K562 (cell line): ENCODE data around the gene PRICKLE3. TPM values are rescaled to one million over a fixed set of nuclear protein-coding genes. Genes with fewer than 3 reads are reported as not detected.

Source experiments
- ATAC-seq: fragments of 200-7000 bp; cut with Tn5 transposase; 3 replicates; pipeline ENCODE4 v1.9.1; 2020; ENCODE audit warnings: moderate library complexity
- BruUV-seq: library from RNA; stranded (reverse); fragments of 400-500 nt; replicated peaks from 2 replicates; lab custom pipeline; 2021; lab: Mats Ljungman, UMichigan
- CTCF ChIA-PET: fragments of 300-600 bp; formaldehyde crosslinking; extraction: SDS; loops from one replicate; lab custom pipeline; 2021; ENCODE audit warnings: low intra/inter-chr PET ratio; lab: Yijun Ruan, JAX
- POLR2A ChIA-PET: fragments of 300-600, 350-650 bp; sonication (Branson Sonifier 250); formaldehyde crosslinking; extraction: SDS; loops from one replicate; lab custom pipeline; 2021; ENCODE audit warnings: antibody characterized with exemption, inconsistent platforms; lab: Yijun Ruan, JAX
- DNase-seq, 4 experiments: peaks; one replicate each; pipeline versions ENCODE4 v3.0.0 to v3.0.0-alpha.2; 2011 to 2018; ENCODE audit warnings: low spot score in 3 of 4, mixed read lengths in 3 of 4; ENCODE audit errors: extremely low read depth in 1 of 4
- FAIRE-seq: peaks from 2 replicates; lab custom pipeline; 2011; peaks lifted over from hg19 to GRCh38; lab: Jason Lieb, UNC
- H2AFZ ChIP-seq: 2 replicates; pipeline ENCODE4 v1.6.0; 2011; ENCODE audit warnings: low read depth, low read length, control low read depth, inconsistent platforms
- H3K27ac ChIP-seq: fragments of 200-600 bp; 3 replicates; pipeline ENCODE4 v1.8.0; 2011; ENCODE audit warnings: low read depth, mild to moderate bottlenecking, control low read depth, inconsistent platforms, low read length, moderate library complexity, mixed read lengths; ENCODE audit errors: extremely low read depth
- H3K27me3 ChIP-seq, 2 experiments: fragments of 300-600 bp in 1 of 2; 2 replicates in 1 of 2; 3 replicates in 1 of 2; pipeline versions ENCODE4 v1.6.0 to v1.8.0; 2011; ENCODE audit warnings: inconsistent platforms in 2 of 2, low read length in 2 of 2, mild to moderate bottlenecking in 1 of 2, mixed read lengths in 1 of 2, moderate library complexity in 1 of 2; ENCODE audit not compliant: control insufficient read depth in 2 of 2, insufficient read depth in 2 of 2
- H3K36me3 ChIP-seq: fragments of 300-600 bp; 3 replicates; pipeline ENCODE4 v1.8.0; 2011; ENCODE audit warnings: mild to moderate bottlenecking, low read length, inconsistent platforms; ENCODE audit not compliant: control insufficient read depth, insufficient read depth
- H3K4me1 ChIP-seq, 2 experiments: fragments of 200-600 bp in 1 of 2; replicated peaks in 1 of 2; 2 replicates in 1 of 2; 3 replicates in 1 of 2; pipeline versions ENCODE4 v1.5.1 to v1.8.0; 2011; ENCODE audit warnings: inconsistent platforms in 2 of 2, low read length in 2 of 2, mild to moderate bottlenecking in 1 of 2, mixed read lengths in 1 of 2, moderate library complexity in 1 of 2; ENCODE audit not compliant: control insufficient read depth in 2 of 2, insufficient read depth in 2 of 2
- H3K4me2 ChIP-seq: 2 replicates; pipeline ENCODE4 v1.6.1; 2011; ENCODE audit warnings: low read length, control low read depth, inconsistent platforms, mixed read lengths; ENCODE audit not compliant: insufficient read depth
- H3K4me3 ChIP-seq: fragments of 200-600 bp; sonication (generic), shearing (Covaris generic); 2 replicates; pipeline ENCODE4 v1.5.1; 2016; ENCODE audit warnings: control low read depth, inconsistent platforms
- H3K79me2 ChIP-seq: fragments of 200-600 bp; 3 replicates; pipeline ENCODE4 v1.8.0; 2011; ENCODE audit warnings: low read length, inconsistent platforms; ENCODE audit not compliant: control insufficient read depth, insufficient read depth
- H3K9ac ChIP-seq, 2 experiments: 2 replicates each; pipeline versions ENCODE4 v1.6.0 to v1.6.1; 2011; ENCODE audit warnings: low read depth in 2 of 2, low read length in 2 of 2, control low read depth in 1 of 2, inconsistent platforms in 1 of 2, mild to moderate bottlenecking in 1 of 2, mixed read lengths in 1 of 2; ENCODE audit not compliant: insufficient read depth in 1 of 2
- H3K9me1 ChIP-seq: one replicate; pipeline ENCODE4 v1.6.0; 2011; ENCODE audit warnings: inconsistent platforms, mild to moderate bottlenecking, low read length, moderate library complexity; ENCODE audit not compliant: control insufficient read depth, insufficient read depth
- H3K9me3 ChIP-seq: replicated peaks from 2 replicates; pipeline ENCODE4 v1.5.1; 2011; ENCODE audit warnings: low read depth, low read length, inconsistent platforms; ENCODE audit not compliant: control insufficient read depth, insufficient read depth
- H4K20me1 ChIP-seq: replicated peaks from 2 replicates; pipeline ENCODE4 v1.6.1; 2011; ENCODE audit warnings: low read length, inconsistent platforms, mixed read lengths; ENCODE audit not compliant: control insufficient read depth, insufficient read depth
- ESRRB ChIP-seq: fragments of 250-450 bp; sonication (Bioruptor Pico); IDR thresholded peaks from 2 replicates; pipeline ENCODE4 v1.5.0; 2020; ENCODE audit warnings: mild to moderate bottlenecking, moderate library complexity, borderline replicate concordance
- HCFC1 ChIP-seq: IDR thresholded peaks from 2 replicates; pipeline ENCODE4 v1.6.1; 2012; ENCODE audit warnings: low read depth, low read length, improper control_type of control experiment
- HDGF ChIP-seq: fragments of 450-650 bp; IDR thresholded peaks from 2 replicates; pipeline ENCODE4 v1.6.1; 2016
- KAT8 ChIP-seq: fragments of 450-650 bp; IDR thresholded peaks from 2 replicates; pipeline ENCODE4 v1.6.1; 2016; ENCODE audit warnings: low read depth, mild to moderate bottlenecking
- MAFF ChIP-seq: IDR thresholded peaks from 2 replicates; pipeline ENCODE4 v1.6.1; 2012; ENCODE audit warnings: low read length, improper control_type of control experiment
- MXI1 ChIP-seq: IDR thresholded peaks from 2 replicates; pipeline ENCODE4 v1.6.1; 2011; ENCODE audit warnings: low read depth, mild to moderate bottlenecking, improper control_type of control experiment, low read length
- POU5F1 ChIP-seq: fragments of 150-350 bp; IDR thresholded peaks from 2 replicates; pipeline ENCODE4 v1.6.1; 2014; ENCODE audit warnings: borderline replicate concordance, low read length, low read depth, mild to moderate bottlenecking; ENCODE audit not compliant: partially characterized antibody
- PTBP1 ChIP-seq: fragments of 200-400 bp; formaldehyde crosslinking; IDR thresholded peaks from 2 replicates; pipeline ENCODE4 v1.6.1; 2017; ENCODE audit warnings: low read depth, low read length
- RBM25 ChIP-seq: fragments of 200-400 bp; formaldehyde crosslinking; IDR thresholded peaks from 2 replicates; pipeline ENCODE4 v1.6.1; 2018; ENCODE audit warnings: low read length, low read depth, moderate library complexity; ENCODE audit not compliant: severe bottlenecking
- SMAD1 ChIP-seq: fragments of 150-350 bp; IDR thresholded peaks from 2 replicates; pipeline ENCODE4 v1.6.1; 2014; ENCODE audit warnings: low read length, low read depth; ENCODE audit not compliant: partially characterized antibody
- SMARCA5 ChIP-seq: fragments of 450-650 bp; IDR thresholded peaks from 2 replicates; pipeline ENCODE4 v1.6.1; 2016
- SP1 ChIP-seq: sonication (generic); formaldehyde crosslinking; IDR thresholded peaks from 2 replicates; pipeline ENCODE4 v1.8.1; 2022; ENCODE audit warnings: mild to moderate bottlenecking, missing genetic modification reagents
- TEAD1 ChIP-seq, 2 experiments: fragments of 450-650 bp in 1 of 2; sonication (generic) in 1 of 2; formaldehyde crosslinking; IDR thresholded peaks; 2 replicates each; pipeline versions ENCODE4 v1.4.0 to v1.8.0; 2020 to 2022; ENCODE audit warnings: mild to moderate bottlenecking in 2 of 2, missing genetic modification reagents in 1 of 2
- TEAD4 ChIP-seq, 2 experiments: sonication (generic) in 1 of 2; formaldehyde crosslinking in 1 of 2; IDR thresholded peaks; 2 replicates each; pipeline versions ENCODE4 v1.6.1 to v1.8.0; 2012 to 2022; ENCODE audit warnings: borderline replicate concordance in 1 of 2, inconsistent platforms in 1 of 2, low read length in 1 of 2, mild to moderate bottlenecking in 1 of 2, missing genetic modification reagents in 1 of 2
- TRIM28 ChIP-seq: fragments of 450-650 bp; IDR thresholded peaks from 2 replicates; pipeline ENCODE4 v1.6.1; 2017
- ZEB2 ChIP-seq: fragments of 450-650 bp; IDR thresholded peaks from 2 replicates; pipeline ENCODE4 v1.6.1; 2016
- ZFP36 ChIP-seq: fragments of 150-350 bp; IDR thresholded peaks from 2 replicates; pipeline ENCODE4 v1.6.1; 2018; ENCODE audit warnings: low read length, low read depth; ENCODE audit not compliant: partially characterized antibody
- ZNF444 ChIP-seq: fragments of 250-450 bp; sonication (Bioruptor Pico); IDR thresholded peaks from 2 replicates; pipeline ENCODE4 v1.4.0; 2020; ENCODE audit warnings: mild to moderate bottlenecking, moderate library complexity
- ZNF695 ChIP-seq: fragments of 450-650 bp; formaldehyde crosslinking; IDR thresholded peaks from 2 replicates; pipeline ENCODE4 v1.4.0; 2020; ENCODE audit warnings: mild to moderate bottlenecking, moderate library complexity
- WGBS: fragments of 100-300 bp; shearing (Covaris generic); methylation state at CpG from one replicate; pipeline ENCODE4 v1.1.6; 2016; ENCODE audit warnings: low coverage, mixed read lengths; ENCODE audit not compliant: insufficient coverage; ENCODE audit errors: missing lambda C conversion rate; 5-methylcytosine and 5-hydroxymethylcytosine counted together
- in situ Hi-C: fragments of 300-500 bp; cut with MboI; formaldehyde crosslinking; loops from 4 replicates; pipeline ENCODE4 v1.15.0; 2018; ENCODE audit warnings: inconsistent platforms, mixed read lengths
- intact Hi-C: fragments of 100-400 bp; cut with micrococcal nuclease; formaldehyde crosslinking; loops from 2 replicates; pipeline ENCODE4 v1.14.2; 2022
- polyA plus RNA-seq, 8 experiments: library from polyadenylated mRNA; depleted of rRNA in 4 of 8; stranded (reverse) in 5 of 8; unstranded in 3 of 8; fragments of >200 nt; fragmentation: Nextera tagmentation in 2 of 8; fragmentation: Illumina TruSeq in 1 of 8; extraction: Ambion mirVana in 2 of 8; extraction: Trizol in 1 of 8; gene quantifications; 2 replicates each; pipeline versions ENCODE4 v1.2.1 to v1.2.3, GENCODE V29; 2011 to 2014; ENCODE audit warnings: inconsistent platforms in 1 of 8, missing spikeins in 1 of 8
- total RNA-seq, 7 experiments: library from RNA; depleted of rRNA in 6 of 7; stranded (reverse); fragments of >200 nt in 6 of 7; fragmentation: Illumina TruSeq in 2 of 7; extraction: Trizol in 2 of 7; gene quantifications; 2 replicates each; pipeline versions ENCODE4 v1.2.1 to v1.2.3, GENCODE V29; 2011 to 2021; ENCODE audit warnings: low replicate concordance in 1 of 7
- TF ChIP-seq, protein P1 (sequence below), 2 experiments: fragments of 150-350 bp in 1 of 2; IDR thresholded peaks; 2 replicates each; pipeline ENCODE4 v1.6.1; 2012 to 2016; ENCODE audit warnings: low read depth in 2 of 2, low read length in 2 of 2, mild to moderate bottlenecking in 1 of 2, moderate library complexity in 1 of 2
- TF ChIP-seq, protein P2 (sequence below): sonication (generic); formaldehyde crosslinking; IDR thresholded peaks from 2 replicates; pipeline ENCODE4 v1.9.0; 2022; ENCODE audit warnings: mild to moderate bottlenecking, missing genetic modification reagents
- TF ChIP-seq, protein P3 (sequence below): fragments of 250-450 bp; sonication (Bioruptor Pico); IDR thresholded peaks from 2 replicates; pipeline ENCODE4 v1.9.0; 2021; ENCODE audit warnings: mild to moderate bottlenecking

Gene PRICKLE3
- total and polyA plus RNA-seq, 9 of the 15 experiments (the other 6 are each of a cell fraction or from before 2014, with no cell fraction given), result 1.1 to 44.3 (median 14.0) TPM

DNA sequence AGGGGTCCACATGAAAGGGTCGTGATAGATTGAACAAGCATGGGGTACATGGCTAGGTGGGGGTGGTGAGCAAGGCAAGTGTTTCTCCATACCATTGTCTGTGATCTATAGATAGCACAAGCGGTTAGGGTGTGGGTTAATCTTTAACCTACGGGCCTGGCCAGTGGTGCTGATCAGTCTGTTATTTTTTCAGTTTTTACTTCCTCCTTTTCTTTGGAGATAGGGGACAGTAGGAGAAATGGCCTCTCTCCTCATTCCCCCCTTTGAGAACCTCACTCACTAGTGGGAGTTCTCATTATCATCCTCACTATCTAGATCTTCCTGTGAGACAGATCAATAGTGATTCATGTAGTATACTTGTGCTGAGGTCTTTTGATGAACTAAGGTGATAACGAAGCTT is 46.5 kb downstream of the PRICKLE3 start:
- no TSS peak for BruUV-seq
- TF ChIP-seq ZNF444 (CRISPR knock-in tag), result no peak
- TF ChIP-seq KAT8, result no peak
- TF ChIP-seq, protein P1, sequence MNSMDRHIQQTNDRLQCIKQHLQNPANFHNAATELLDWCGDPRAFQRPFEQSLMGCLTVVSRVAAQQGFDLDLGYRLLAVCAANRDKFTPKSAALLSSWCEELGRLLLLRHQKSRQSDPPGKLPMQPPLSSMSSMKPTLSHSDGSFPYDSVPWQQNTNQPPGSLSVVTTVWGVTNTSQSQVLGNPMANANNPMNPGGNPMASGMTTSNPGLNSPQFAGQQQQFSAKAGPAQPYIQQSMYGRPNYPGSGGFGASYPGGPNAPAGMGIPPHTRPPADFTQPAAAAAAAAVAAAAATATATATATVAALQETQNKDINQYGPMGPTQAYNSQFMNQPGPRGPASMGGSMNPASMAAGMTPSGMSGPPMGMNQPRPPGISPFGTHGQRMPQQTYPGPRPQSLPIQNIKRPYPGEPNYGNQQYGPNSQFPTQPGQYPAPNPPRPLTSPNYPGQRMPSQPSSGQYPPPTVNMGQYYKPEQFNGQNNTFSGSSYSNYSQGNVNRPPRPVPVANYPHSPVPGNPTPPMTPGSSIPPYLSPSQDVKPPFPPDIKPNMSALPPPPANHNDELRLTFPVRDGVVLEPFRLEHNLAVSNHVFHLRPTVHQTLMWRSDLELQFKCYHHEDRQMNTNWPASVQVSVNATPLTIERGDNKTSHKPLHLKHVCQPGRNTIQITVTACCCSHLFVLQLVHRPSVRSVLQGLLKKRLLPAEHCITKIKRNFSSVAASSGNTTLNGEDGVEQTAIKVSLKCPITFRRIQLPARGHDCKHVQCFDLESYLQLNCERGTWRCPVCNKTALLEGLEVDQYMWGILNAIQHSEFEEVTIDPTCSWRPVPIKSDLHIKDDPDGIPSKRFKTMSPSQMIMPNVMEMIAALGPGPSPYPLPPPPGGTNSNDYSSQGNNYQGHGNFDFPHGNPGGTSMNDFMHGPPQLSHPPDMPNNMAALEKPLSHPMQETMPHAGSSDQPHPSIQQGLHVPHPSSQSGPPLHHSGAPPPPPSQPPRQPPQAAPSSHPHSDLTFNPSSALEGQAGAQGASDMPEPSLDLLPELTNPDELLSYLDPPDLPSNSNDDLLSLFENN (IDR thresholded peaks at IDR 0.05; ENCODE audit: low read depth in 2 of 2, low read length in 2 of 2), result 0 out of 4 replicates have a peak, but pooled peaks of 1 of the 2 experiments have one; percentile 11
- TF ChIP-seq ZNF695, result no peak
- no peak for TF ChIP-seq SMAD1
- TF ChIP-seq TEAD1 (CRISPR knock-in tag; IDR thresholded peaks at IDR 0.05), result no peak
- TF ChIP-seq MXI1, result no peak
- TF ChIP-seq RBM25, result no peak
- TF ChIP-seq, protein P2, sequence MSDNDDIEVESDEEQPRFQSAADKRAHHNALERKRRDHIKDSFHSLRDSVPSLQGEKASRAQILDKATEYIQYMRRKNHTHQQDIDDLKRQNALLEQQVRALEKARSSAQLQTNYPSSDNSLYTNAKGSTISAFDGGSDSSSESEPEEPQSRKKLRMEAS (CRISPR knock-in tag), result no peak
- TF ChIP-seq, protein P3, sequence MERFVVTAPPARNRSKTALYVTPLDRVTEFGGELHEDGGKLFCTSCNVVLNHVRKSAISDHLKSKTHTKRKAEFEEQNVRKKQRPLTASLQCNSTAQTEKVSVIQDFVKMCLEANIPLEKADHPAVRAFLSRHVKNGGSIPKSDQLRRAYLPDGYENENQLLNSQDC (CRISPR knock-in tag), result no peak
- TF ChIP-seq PTBP1, result no peak
- TF ChIP-seq MAFF, result no peak
- peak; percentile 66; the same call in 1 of the 2 replicates for TF ChIP-seq ZEB2
- no peak for TF ChIP-seq SMARCA5
- peak; percentile 95 for TF ChIP-seq TRIM28
- TF ChIP-seq POU5F1, result no peak
- peak; percentile 66; the same call in 1 of the 2 replicates for TF ChIP-seq TEAD4 (IDR thresholded peaks at IDR 0.05; ENCODE audit: low read length)
- no peak for TF ChIP-seq TEAD4 (CRISPR knock-in tag; IDR thresholded peaks at IDR 0.05; ENCODE audit: borderline replicate concordance)
- TF ChIP-seq ESRRB, result no peak
- TF ChIP-seq SP1 (CRISPR knock-in tag), result peak; percentile 44; the same call in 1 of the 2 replicates
- no peak for TF ChIP-seq HDGF
- no peak for TF ChIP-seq ZFP36
- no peak for TF ChIP-seq HCFC1

More for the DNA sequence above, 46.5 kb downstream of the PRICKLE3 start:
- 82% methylated on average over 1 of the region's 4 CpGs for WGBS
- Histone ChIP-seq H3K27me3 (no peaks in the 10 kb centered on the region), H3K27ac (peak overlapping the region; percentile 44; the same call in 1 of the 3 replicates), H3K79me2 (peaks cover 36% of the 10 kb centered on the region), H2AFZ (no peak overlapping the region), H3K36me3 (peaks cover 80% of the 10 kb centered on the region), H3K9ac (no peak overlapping the region), H3K4me2 (no peak overlapping the region), H3K9me1 (no peaks in the 10 kb centered on the region), H3K4me1 (peaks cover 0 to 7% of the 10 kb centered on the region in 2 experiments; a peak in 3 of 5 replicates), H3K9me3 (peaks cover 41% of the 10 kb centered on the region), H3K4me3 (no peak overlapping the region), H4K20me1 (no peaks in the 10 kb centered on the region)
- in situ Hi-C loops, result no loop called here
- intact Hi-C loops, result no loop called here
- FAIRE-seq (peak; percentile 11), DNase-seq (peak in 1 of 4 experiments; percentile 44), ATAC-seq (peak; percentile 36)
- ChIA-PET CTCF (no interaction called here), POLR2A (no interaction called here)
